GM12891 (cell line): ENCODE data around the gene CARNS1.

Experiments
- PAX5 ChIP-seq: IDR thresholded peaks from 2 replicates; pipeline ENCODE4 v1.6.1; 2011; ENCODE audit warnings: low read length, moderate library complexity, mild to moderate bottlenecking; ENCODE audit not compliant: insufficient read depth, severe bottlenecking
- POLR2A ChIP-seq: IDR thresholded peaks from 2 replicates; pipeline ENCODE4 v1.6.1; 2011; ENCODE audit warnings: low read depth, low read length, control low read depth
- POLR2AphosphoS5 ChIP-seq: IDR thresholded peaks from 2 replicates; pipeline ENCODE4 v1.6.1; 2011; ENCODE audit warnings: low read depth, low read length, control low read depth
- POU2F2 ChIP-seq: IDR thresholded peaks from 2 replicates; pipeline ENCODE4 v1.6.1; 2011; ENCODE audit warnings: low read depth, mild to moderate bottlenecking, control low read depth, low read length, moderate library complexity
- SPI1 ChIP-seq: IDR thresholded peaks from 2 replicates; pipeline ENCODE4 v1.6.1; 2011; ENCODE audit warnings: low read depth, low read length, control low read depth
- TAF1 ChIP-seq: IDR thresholded peaks from 2 replicates; pipeline ENCODE4 v1.6.1; 2011; ENCODE audit warnings: low read depth, low read length, control low read depth

- TF ChIP-seq POLR2A, result no peak
- TF ChIP-seq POLR2AphosphoS5, result no peak
- no peak for TF ChIP-seq TAF1
- no peak for TF ChIP-seq SPI1
- TF ChIP-seq PAX5, result no peak
- no peak for TF ChIP-seq POU2F2
Observed at GRCh38 chr11:67374571-67375281, 40.8 kb upstream of the CARNS1 start.
